HG03103 (cell line): Measurements from ENCODE around the gene SMYD3.

Experiments used
- ATAC-seq: cut with Tn5 transposase; IDR thresholded peaks from one replicate; pipeline ENCODE4 v1.9.1; 2021; ENCODE audit warnings: low read depth; ENCODE audit not compliant: unreplicated experiment

The SMYD3 gene

DNA sequence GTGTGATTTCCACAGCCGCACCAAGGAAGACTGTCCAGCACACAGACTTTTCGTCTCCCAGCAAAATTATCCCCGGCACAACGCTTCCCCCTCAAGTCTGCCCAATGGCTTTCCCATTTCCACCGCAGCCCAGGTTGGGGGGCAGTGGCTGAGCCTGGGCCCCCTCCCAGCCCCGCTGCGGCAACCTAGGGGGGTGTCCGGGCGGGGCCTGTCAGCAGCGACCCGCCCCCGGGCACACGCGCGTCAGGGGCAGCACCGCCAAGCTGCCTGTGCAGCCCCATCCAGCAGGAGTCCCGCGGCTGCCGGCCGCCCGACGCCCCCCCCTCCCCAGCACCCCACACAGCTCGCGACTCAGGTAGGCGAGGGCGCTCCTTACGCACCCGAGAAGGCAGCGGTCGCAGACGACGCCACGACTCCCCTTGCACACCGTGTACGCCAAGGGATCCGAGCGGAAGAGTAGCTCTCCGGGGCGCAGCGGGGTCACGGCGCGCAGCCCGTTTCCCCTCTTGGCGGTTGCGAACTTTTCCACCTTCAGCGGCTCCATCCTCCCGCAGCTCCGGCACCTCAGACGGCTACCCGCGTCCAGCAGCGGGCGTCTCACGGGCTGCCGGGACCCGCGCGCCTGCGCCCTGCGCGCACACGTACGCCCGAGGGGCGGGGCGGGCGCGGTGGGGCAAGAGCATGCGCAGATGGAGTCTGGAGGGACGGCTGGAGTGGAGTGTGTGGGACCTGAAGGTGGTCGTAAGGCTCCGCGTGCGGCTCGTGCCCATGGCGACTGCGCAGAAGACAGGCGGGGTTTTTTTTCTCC lies at the start of gene SMYD3:
TSS of gene SMYD3 (minus strand) at position 606 of the 808 bp plus-strand sequence.
- ATAC-seq = peak; percentile 87

DNA sequence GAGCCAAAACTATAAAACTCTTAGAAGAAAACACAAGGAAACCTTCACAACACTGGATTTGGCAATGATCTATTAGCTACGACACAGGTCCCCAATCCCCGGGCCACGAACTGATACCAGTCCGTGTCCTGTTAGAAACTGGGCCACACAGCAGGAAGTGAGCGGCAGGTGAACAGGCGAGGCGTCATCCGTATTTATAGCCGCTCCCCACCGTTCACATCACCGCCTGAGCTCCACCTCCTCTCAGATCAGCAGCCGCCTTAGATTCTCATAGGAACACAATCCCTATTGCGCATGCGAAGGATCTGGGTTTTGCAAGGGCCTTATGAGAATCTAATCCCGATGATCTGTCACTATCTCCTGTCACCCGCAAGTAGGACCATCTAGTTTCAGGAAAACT lies 47.1 kb upstream of the SMYD3 start:
- no peak for ATAC-seq

DNA sequence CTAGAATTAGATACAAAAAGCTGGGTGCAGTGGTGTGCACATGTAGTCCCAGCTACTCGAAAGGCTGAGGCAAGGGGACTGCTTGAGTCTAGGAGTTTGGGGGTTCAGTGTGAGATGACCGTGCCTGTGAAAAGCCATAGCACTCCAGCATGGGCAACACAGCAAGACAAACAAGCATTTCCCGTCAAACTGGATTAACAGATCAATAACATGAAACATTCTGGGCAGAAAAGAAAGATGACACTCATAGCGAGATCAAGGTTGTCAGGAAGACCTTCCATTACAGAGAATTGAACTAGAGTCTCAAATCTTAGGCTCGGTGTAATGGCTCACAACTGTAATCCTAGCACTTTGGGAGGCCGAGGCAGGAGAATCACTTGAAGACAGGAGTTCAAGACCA lies 45.0 kb upstream of the SMYD3 start:
- ATAC-seq = no peak

DNA sequence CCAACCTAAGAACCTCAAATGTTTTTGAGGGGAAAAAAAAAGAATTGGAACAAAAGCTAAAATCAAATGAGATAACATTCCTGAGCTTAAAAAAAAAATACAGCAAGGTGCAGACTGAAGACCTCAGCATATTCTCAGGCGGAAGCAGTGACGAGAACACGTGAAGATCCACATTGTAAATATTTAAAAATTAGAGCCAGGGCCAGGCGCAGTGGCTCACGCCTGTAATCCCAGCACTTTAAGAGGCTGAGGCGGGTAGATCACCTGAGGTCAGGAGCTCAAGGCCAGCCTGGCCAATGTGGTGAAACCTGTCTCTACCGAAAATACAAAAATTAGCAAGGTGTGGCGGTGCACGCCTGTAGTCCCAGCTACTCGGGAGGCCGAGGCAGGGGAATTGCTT lies 43.3 kb upstream of the SMYD3 start:
- no peak for ATAC-seq

DNA sequence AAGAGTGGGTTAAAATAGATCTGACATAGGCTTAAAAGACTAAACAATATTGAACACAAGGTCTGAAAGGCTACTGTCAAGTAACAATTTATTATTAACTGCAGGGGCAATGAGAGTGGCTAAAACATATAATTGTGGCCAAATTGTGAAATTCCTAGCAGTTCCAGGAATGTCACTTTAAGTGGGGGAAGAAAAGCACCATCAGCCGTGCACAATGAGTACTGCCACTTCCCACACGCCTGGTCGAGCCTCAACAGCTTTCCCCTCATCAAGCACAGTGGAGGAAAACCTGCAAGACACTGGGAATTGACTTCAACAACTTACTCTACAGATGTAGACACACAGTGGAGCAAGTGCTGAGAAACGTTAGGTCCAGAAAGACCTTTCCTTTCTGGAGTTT lies 42.6 kb upstream of the SMYD3 start:
- no peak for ATAC-seq

DNA sequence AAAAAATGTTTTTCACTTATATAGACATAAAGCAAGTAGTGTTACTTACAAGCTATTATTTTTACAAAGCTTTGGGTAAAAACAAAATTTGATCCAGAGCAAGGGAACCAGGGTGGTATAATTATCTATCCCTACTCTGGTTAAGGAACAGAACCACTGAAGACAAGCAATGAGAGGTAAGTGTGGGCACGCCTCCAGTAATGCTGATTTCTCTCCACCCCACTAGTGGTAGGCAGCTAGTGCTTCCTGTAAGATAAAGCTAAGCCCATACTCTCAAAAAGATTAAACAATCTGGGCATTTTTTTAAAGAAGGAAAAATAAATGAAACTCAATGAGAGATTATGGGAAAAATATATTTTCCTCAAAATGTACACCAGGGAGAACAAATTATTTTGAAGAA lies 36.9 kb upstream of the SMYD3 start:
- ATAC-seq = no peak

DNA sequence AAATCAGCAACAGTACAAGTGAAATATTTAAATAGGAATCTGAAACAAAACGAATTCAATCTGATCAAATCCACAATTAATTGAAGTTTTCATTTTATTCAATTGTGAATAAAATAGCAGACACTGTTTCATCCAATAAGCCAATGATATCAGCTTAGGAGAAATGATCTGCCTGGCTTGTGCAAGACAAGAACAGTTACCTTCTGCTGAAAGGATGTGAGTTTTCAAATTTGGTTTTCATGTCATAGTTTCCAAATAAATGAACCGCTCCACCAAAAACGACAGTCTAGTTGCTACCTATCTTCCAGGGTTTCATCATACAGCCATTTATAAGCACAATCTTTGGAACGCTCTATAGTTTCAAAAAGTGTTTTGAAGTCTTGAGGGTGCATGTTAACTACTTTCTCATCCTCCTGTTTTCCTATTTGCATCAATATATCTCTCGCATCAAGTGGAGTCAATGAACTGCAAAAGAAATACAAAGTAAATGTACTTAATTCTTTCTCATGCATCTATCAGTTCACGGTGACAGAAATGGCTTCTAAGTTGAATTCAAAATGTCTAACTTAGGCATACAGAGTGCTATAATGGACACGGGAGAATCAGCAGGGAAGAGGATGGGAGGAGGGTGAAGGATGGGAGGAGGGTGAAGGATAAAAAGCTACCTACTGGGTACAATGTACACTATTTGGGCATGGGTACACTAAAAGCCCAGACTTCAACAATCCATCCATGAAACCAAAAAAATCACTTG lies 33.8 kb upstream of the SMYD3 start:
- ATAC-seq = no peak

DNA sequence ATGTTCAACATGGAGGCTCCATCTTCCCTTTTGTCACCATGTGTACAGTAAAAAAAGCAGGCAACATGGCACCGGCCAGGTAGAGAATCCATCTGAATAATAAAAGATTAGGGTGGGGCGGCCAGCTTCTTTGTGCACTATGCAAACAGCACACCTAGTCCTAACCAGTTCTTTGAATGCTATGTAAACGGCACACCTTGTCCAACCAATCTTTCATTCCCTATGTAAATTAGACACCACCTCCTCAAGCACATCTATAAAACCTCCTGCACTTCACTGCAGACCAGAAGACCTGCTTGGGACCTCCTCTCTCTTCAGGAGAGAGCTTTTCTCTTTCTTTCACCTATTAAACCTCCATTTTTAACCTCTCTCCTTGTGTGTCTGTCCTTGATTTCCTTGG lies 30.8 kb upstream of the SMYD3 start:
- no peak for ATAC-seq

DNA sequence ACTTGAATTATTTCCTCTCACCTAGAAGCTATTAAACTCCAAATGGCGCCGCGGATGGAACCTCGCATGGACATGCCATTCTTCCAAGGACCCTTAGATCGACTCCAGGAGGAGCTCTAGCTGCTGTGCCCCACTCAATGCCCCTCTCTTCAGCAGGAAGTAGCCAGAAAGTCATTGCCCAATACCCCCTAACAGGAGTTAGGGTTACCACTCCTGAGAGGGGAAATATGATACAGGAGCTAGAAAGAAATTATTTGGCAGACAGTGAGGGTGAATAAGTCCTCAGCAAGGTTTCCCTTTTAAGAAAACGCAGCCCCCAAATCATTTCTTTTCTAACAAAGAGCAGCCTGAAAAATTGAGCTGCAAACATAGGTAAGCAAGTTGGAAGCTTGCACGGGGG lies 30.4 kb upstream of the SMYD3 start:
- ATAC-seq = no peak

DNA sequence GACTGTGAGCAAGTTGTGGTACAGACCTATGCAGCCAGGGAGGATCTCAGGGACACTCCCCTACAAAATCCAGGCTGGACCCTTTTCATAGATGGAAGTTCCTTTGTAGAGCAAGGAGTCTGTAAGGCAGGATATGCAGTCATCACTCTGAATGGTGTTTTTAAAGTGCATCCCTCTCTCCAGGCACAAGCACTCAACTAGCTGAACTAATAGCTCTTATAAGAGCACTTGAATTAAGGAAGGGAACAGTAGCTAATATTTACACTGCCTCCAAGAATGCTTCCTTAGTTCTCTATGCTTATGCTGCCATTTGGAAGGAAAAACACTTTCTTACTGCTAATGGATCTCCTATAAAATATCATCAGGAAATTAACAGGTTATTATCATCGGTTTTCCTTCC lies 27.0 kb upstream of the SMYD3 start:
- no peak for ATAC-seq

DNA sequence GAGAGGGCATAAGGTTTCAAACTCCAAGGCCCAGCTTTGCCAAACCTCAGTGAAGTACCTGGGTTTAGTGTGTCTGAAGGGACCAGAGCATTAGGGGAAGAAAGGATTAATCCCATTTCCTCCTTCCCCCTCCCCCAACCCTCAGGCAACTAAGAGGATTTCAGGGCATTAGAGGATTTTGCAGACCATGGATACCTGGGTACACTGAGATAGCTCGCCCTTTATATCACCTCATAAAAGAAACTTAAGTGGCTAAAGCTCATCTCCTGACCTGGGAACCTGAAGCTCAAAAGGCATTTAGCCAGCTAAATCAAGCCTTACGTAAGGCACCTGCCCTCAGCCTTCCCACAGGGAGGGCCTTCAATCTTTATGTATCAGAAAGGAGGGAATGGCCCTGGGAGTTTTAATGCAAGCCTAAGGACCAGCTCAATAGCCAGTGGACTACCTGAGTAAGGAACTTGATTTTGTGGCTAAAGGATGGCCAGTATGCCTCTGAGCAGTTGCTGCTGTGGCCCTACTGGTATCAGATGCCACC lies 26.4 kb upstream of the SMYD3 start:
- ATAC-seq = no peak

DNA sequence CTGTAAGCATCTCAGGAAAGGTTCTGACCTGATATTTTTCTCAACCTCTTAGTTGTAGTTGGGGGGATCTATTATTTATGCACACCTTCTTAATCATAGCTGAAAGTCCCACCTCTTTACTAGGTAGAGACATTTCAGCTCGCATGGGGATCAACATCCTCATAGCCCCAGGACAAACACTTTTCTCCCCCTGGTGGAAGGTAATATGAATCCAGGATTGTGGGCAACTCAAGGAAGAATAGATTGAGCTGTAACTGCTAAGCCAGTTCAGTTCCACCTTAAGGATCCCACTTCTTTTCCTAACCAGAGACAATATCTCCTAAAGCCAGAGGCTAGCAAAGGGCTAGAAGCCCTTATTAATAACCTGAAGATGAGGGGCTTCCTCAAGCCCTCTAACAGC lies 25.4 kb upstream of the SMYD3 start:
- no peak for ATAC-seq

DNA sequence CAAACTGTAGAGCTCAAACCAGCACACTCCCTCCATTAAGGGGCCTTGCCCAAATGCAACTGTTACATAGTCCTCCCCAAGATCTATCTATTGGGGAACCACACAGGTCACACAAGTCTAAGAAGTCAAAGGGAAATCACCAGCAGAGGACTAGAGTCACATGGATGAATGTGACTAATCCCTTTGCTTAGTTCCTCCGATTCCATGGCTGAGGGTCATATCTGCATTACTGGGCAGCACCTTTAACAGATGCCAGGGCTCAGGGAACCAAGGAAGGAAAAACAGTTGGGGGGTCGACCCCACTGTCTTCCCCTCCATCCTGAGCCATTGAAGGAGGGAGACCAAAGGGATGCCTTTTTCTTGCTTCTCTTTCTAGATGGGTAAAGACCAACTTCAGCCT lies 23.4 kb upstream of the SMYD3 start:
- ATAC-seq = no peak

DNA sequence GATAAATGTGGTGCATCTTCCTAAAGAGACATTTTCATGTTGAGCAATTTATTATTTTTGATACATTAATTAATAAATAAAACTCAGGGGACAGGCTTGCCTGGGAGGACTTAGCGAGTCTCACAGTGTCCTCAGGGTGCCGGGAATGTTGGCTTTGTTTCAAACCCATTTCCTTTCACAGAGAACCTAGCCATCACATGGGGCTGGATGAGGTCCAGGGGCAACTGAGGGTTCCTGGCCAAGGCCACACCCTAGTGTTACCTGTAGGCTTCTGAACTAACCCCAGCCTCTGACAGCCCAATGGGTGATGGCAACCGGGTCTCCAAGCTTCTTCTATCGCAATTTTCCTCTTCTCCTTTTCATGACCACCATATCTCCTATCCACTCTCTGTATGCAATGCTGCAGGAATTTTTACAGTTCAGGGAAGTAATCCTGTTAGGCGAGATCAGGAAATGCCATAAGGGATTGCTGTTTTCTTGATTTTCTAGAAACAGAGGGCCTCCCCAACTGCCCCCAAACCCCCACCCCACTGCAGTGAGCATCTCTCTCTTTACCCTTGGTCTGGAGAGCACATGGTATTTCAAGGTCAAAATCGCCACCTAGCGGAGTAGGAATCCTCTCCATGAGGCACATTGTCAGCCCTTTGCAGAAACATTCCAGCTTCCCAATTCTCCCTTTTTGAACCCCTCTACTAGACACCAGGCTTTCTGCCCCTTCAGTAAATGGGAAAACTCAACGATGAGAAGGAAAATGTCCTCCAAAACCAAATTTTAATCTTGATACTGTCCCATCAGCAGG lies 22.1 kb upstream of the SMYD3 start:
- ATAC-seq = no peak

DNA sequence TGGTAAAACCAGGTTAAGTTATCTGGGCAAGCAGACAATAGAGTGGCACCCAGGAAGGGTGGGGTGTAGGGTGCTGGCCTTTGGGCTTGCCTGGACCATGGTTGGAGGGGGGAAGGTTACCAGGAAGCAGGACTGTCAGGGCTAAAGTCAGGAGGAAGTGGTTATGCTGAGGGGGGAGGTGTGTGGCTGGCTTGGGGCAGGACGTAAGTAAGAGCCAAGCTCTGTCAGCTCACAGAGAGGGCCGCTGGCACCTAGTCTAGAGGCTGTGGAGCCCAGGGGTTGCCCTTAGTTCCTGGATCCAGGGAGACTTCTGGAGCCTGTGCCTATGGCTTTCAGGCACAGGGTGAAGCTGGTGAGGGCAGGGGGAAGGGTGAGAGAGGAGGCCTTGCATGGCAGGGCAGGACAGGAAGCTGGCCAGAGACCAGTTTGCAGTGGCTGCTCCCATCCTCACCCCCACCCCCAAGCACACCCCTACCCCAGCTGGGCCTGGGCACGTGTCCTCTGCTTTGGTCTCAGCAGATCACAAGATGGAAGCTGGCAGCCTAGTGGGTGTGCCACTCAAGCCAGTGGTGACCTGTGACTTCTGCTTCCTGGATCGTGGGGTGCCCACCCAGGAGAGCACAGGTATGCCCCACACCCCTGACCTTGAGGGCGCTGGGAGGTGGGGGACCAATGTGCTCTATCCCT lies 20.5 kb upstream of the SMYD3 start:
- no peak for ATAC-seq

DNA sequence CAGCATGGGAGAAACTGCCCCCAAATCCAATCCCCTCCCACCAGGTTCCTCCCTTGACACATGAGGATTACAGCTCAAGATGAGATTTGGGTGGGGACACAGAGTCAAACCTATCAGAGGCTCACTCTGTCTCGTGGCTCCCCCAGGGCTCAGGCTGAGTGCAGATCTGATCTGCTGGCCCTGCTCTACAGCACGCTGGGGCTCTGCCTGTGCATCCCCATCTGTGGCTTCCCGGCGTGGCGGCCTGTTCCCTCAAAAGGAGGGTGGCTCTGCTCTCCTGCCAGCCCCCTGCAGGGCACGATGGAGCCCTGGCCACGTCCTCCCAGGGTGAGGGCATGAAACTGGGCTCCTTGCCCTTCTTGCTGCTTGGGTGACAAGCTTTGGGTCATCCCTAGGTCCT lies 19.8 kb upstream of the SMYD3 start:
- ATAC-seq = no peak

DNA sequence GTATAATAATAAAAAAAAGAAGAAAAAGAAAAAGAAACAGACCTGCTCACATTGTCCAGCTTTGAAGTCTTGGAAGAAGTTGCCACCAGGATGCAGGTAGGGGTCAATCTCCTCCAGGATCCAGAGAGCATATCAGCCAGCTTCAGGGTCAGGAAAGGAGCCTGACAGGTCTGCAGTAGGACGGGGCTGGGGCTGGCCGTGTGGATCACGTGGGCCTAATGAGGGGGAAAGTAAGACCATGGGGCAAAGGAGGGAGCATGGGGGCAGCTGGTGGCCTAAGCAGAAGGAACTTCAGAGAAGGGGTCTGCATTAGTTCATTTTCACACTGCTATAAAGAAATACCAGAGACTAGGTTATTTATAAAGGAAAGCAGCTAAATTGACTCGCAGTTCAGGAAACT lies 19.3 kb upstream of the SMYD3 start:
- ATAC-seq = no peak

DNA sequence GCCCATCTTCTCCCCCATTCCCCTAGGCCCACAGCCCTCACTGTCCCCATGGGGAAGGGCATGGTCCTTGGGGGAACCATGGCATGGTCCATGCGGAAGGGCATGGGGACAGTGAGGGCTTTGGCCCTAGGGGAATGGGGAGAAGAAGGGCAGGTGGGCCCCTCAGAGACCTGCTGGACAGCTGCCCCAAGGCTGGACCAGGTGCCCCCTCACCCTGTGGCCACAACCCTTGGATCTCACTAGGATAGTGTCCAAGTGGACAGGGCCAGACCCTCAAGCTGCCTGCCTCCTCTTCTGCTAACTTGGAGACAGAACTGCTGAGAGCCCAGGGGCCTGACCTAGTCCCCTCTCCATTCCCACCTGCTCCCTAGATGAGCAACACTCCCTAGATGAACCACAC lies 12.4 kb upstream of the SMYD3 start:
- no peak for ATAC-seq

DNA sequence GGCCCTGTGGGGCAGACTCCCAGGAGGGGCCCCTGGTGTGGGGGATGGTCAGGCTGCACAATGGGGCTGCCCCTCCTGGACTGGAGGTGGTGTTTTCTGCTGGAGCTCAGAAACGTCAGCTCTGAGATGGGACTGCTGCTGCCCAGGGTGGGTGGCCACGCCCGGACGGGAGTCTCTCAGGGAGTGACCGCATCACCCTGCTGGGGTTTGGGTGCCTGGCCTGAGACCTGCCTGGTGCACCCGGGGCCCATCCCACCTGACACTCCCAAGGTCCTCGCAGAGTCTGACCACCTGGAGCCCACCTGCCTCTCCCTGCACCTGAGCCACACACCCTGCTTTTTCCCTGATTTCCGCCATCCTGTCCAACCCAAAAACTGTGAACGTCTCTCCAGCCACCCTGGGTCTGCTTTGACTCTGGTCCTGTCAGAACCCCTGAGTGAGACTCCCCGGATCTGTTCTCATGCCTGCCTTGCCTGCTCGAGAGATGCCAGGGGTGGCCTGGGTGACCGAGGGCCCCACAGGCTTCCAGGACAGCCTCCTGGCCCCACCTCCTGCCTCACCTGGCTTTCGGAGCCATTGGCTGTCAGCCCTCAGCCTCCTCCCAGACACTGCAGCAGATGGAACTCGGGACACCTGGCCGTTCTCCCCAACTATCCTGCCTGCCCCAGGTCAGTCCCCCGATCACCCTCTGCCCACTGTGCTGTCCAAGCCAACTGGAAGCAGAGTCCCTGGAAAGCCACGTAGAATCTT lies 11.6 kb upstream of the SMYD3 start:
- no peak for ATAC-seq

DNA sequence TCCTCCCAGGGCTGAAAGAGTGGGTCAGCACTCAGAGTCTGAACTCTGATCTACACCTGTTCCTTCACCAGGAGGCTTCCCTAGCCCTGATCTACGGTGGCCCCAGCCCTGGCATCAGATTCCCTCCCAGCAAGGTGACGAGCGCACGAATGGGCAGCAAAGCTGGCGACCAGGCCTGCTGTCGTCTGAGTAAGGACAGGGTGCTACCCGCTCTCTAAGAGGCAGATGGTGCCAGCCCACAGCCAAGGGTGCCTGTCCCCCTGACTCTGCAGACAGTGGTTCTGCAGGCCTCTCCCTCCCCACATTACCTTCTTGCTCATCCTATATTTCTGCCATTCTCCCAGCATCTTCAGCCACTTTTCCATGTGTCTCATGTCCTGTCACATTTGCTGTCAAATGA lies 10.3 kb upstream of the SMYD3 start:
- no peak for ATAC-seq
